ENCODE measurements around the gene RUNX3. TPM values are rescaled to one million over a fixed set of nuclear protein-coding genes. Genes with fewer than 3 reads are reported as not detected.

RUNX3 gene
- polyA plus RNA-seq, 6 donors from 2014 or later = 14.7 to 28.7 (median 18.2) TPM

DNA sequence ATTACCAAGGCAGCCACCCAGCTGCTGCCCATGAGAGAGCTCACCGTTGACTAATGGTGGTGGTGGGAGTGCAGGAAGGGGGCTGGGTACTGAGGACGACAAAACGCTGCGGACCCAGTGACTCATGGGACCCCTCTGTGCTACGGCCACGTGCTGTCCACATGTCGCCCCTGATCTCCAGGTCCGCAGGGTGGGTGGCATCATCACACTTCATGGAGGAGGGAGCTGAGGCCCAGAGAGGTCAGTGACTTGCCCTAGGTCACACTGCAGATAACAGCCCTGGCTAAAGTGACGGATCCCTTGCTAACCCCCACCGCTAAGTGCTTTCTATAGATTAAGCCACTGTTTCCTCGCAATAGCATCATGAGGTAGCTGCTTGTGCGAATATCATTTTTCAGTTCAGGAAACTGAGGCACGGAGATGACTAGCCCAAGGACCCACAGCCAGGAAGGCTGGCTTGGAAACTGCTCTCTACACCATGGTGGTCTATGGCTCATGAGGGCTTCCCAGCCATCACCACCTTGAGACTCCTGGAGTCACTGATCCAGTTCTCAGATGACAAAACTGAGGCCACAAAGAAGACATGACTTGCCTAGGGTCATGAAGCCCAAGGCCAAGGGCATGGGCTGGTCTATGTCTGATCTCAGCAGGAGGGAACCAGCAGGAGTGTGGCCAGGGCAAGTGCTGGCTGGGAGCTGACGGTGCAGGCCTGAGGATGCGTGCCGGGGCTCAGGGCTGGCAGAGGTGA lies 12.6 kb downstream of the RUNX3 start:
- peaks cover 10 to 17% of the 10 kb centered on the region in 2 donors for H3K36me3 Mint-ChIP-seq
- H3K9me3 Mint-ChIP-seq = no peaks in the 10 kb centered on the region
- H3K27me3 Mint-ChIP-seq = no peaks in the 10 kb centered on the region
- DNase-seq = no peak
- no peak for ATAC-seq (ENCODE audit: low read depth in 2 of 2)
- peaks cover 31 to 42% (median 38%) of the 10 kb centered on the region in 3 donors for H3K4me1 Mint-ChIP-seq
- peak overlapping the region in 2 of 6 donors; percentile 20 to 43 for H3K27ac Mint-ChIP-seq
- peak overlapping the region in 1 of 8 donors; percentile 9 for H3K4me3 Mint-ChIP-seq

DNA sequence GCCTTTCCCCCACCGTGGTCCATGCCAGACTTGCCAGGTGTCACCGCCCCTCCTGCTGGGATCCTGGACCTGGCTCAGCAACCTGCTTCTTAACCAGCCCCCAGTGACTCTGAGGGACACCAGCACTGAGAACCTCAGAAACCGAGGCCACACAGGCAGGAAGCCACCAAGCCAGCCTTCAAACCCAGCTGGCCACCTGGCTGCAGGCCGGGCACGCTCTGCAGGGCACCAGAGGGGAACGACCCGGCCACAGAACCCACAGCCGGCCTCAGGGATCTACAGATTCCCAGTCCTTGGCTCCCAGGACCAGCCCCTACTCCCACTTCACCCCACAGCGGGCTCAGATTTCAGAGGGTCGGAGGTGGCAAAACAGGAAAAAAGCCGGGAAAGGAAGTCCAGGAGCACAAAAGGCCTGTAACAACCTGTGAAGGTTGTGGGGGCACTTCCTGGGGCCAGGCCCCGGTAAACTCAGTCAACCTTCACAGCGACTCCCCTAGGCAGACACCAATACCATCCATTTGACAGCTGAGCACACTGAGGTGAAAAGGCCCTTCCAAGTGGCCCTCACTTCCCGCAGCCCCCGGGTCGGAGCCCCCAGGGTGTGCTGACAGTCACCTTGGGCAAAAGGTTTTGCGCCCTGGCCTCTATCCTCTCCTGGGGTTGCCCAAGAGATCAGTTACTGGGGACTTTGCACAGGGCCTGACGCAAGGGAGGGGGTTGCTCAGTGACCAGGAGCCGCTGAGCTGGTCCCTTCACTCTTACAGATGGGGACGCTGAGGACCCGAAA lies 14.1 kb downstream of the RUNX3 start:
- no peaks in the 10 kb centered on the region for H3K27me3 Mint-ChIP-seq
- H3K4me3 Mint-ChIP-seq = peak overlapping the region in 2 of 8 donors; percentile 9 to 22
- H3K36me3 Mint-ChIP-seq = peaks cover 10 to 17% of the 10 kb centered on the region in 2 donors
- no peak for ATAC-seq (ENCODE audit: low read depth in 2 of 2)
- peaks cover 34 to 37% (median 35%) of the 10 kb centered on the region in 3 donors for H3K4me1 Mint-ChIP-seq
- H3K27ac Mint-ChIP-seq = peak overlapping the region in 4 of 6 donors; percentile 20 to 90 (median 40)
- H3K9me3 Mint-ChIP-seq = no peaks in the 10 kb centered on the region
- DNase-seq = no peak

DNA sequence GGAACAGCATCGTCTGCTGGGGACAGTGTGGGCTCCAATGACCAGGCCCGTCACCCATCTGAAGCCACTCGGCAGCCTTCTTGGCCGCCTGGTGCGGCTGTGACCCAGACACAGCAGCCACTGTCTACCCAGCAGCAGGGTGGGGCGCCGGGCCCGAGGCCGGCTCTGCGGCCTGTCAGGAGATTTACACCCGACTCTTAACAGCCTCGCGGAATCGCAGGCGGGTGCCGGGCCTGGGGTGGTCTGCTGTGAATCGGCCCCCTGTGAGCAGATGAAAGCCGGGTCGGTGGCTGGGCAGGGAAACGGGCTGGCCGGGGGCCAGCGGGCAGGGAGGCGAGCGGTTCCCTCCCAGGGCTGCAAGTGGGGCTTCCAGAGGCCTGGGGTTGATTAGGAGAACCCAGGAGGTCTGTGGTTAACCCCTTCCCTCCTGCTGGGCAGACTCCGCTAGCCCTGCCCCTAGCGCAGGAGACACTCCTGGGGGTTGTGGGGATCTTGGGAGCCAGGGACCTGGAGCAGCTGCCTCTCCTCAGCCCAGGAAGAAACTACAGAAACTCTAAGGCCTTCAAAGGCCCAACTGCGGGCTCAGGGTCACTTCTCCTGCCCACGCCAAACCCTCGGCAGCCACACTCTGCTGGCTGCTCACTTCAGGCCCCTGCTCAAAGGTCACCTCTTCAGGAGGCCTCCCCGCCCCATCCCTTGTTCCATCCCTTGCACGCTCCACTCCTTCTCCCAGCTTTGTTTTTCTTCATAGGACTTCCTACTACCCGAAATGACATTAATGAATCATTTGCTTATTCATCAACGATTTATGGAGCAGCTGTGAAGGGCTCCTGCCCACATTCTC lies 15.6 kb downstream of the RUNX3 start:
- H3K36me3 Mint-ChIP-seq = peaks cover 0 to 9% of the 10 kb centered on the region in 2 donors
- peak overlapping the region in 1 of 6 donors; percentile 90 for H3K27ac Mint-ChIP-seq
- no peak for DNase-seq
- no peaks in the 10 kb centered on the region for H3K27me3 Mint-ChIP-seq
- no peak for ATAC-seq (ENCODE audit: low read depth in 2 of 2)
- H3K9me3 Mint-ChIP-seq = no peaks in the 10 kb centered on the region
- H3K4me1 Mint-ChIP-seq = peaks cover 28 to 33% (median 33%) of the 10 kb centered on the region in 3 donors
- H3K4me3 Mint-ChIP-seq = no peak overlapping the region

DNA sequence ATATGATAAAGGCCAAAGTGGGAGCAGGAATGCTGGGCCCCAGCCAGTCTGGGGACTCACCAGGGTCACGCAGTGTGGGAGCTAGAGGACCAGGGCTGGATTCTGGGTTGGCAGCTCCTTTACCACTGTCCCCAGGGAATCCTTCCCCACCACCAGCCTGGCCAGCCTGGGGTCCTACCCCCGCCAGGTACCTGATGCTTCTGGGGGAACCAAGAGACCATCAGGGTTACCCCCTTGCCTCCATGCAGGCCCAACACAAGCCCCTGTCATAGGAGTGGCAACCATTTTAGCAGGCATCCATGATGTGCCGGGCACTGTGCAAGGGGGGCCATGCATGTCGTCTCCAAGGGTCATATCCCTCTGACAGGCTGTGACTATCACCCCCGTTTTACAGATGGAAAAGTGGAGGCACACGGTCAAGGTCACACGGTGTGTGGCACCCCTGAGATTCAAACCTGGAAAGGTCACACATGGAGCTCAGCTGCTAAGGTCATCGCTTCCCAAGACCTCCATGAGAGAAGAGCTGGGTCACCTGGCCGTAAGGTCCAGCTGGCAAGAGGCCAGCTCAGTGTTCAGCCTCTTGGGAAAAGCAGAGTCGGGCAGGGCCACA lies 16.4 kb downstream of the RUNX3 start:
- H3K36me3 Mint-ChIP-seq = peaks cover 0 to 9% of the 10 kb centered on the region in 2 donors
- H3K27me3 Mint-ChIP-seq = no peaks in the 10 kb centered on the region
- DNase-seq (no peak), ATAC-seq (ENCODE audit: low read depth in 2 of 2) (no peak)
- no peak overlapping the region for H3K4me3 Mint-ChIP-seq
- peaks cover 28 to 36% (median 33%) of the 10 kb centered on the region in 3 donors for H3K4me1 Mint-ChIP-seq
- no peak overlapping the region for H3K27ac Mint-ChIP-seq
- no peaks in the 10 kb centered on the region for H3K9me3 Mint-ChIP-seq

DNA sequence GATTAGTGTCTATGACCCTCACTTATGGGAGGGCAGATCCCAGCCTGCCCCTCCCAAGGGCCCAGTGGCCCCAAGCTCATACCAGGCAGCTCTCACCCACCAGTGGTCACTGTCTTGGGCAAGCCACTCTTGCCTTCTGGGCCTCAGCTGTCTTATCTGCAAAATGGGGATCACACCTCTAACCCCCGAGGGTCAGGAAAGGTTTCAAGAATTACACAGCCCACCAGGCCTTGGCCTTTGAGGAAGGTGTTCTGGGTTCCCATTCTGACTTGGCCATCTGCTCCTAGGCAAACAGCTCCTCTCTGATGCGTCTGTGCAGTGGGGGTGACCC lies 16.8 kb downstream of the RUNX3 start:
- Mint-ChIP-seq H3K4me3 (no peak overlapping the region), H3K36me3 (peaks cover under 1 to 9% of the 10 kb centered on the region in 2 donors), H3K9me3 (no peaks in the 10 kb centered on the region), H3K27ac (no peak overlapping the region), H3K27me3 (no peaks in the 10 kb centered on the region), H3K4me1 (peaks cover 25 to 32% (median 30%) of the 10 kb centered on the region in 3 donors)
- ATAC-seq (ENCODE audit: low read depth in 2 of 2) = no peak
- no peak for DNase-seq

DNA sequence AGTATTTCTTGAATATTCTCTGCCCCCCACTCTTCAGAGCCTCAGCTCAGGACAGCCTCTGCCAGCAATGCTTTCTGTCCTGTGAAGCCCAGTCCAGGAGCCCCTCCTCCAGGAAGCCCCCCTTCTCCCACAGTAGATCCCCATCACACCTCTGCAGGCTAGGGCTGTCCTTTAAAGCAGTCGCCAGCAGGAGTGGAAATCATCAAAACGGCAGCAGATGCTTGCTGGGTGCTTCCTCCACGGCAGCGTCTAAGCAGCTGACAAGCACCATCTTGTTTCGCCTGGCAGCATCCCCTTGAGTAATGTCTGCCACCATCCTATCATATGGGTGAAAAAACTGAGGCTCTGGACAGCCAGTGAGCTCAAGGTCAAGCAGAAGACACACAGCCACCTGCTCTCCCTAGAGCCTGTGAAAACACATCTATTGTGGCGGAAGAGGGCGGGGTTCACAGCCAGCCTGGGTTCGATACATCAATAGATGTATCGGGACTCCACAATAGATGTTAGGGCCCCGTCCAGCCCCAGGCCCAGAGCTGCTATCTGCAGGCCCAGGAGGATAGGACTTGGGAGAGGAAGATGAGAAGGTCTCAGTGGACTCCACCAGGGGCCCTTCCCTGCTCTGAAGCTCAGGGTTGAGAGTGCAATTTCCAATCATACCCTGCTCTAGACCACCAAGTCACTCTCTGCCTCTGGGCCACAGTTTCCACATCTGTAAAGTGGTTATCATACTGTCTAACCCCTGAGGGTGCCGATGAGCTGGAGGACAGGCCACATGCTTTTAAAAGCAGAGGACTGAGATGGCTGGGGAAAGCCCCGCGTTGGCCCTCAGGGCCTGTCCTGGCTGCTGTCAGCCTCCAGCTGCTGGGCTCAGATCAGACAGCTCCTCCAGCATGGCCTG lies 17.5 kb downstream of the RUNX3 start:
- ATAC-seq (ENCODE audit: low read depth in 2 of 2) (no peak), DNase-seq (no peak)
- Mint-ChIP-seq H3K9me3 (no peaks in the 10 kb centered on the region), H3K27ac (peak overlapping the region in 4 of 6 donors; percentile 34 to 83 (median 60)), H3K27me3 (no peaks in the 10 kb centered on the region), H3K4me3 (no peak overlapping the region), H3K4me1 (peaks cover 24 to 29% (median 27%) of the 10 kb centered on the region in 3 donors), H3K36me3 (peaks cover 6 to 15% of the 10 kb centered on the region in 2 donors)

DNA sequence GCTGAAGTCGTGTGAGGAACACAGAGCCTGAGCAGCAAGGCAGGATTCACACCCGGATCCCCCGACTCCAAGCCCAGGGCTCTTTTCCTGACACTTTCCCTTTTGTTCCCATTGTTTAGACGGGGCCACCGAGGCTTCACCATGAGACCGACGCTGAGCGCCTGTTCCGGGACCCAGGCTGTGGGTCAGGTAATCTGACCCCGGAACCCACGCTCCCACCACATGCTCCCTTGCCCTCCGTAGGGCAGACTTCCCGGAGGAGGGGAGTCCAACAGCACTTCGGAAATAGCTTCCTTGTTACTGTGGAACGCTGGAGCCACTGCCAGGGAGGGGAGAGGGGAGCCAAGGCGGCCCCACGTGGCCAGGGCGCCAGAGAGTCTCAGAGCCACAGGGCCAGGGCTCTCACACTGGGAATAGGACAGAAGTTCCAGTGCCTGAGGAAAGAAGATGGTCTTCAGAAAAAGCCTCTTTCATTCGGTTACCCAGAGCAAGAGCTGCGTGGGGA lies 18.4 kb downstream of the RUNX3 start:
- Mint-ChIP-seq H3K4me3 (no peak overlapping the region), H3K36me3 (peaks cover 9 to 16% of the 10 kb centered on the region in 2 donors), H3K4me1 (peaks cover 24 to 27% (median 26%) of the 10 kb centered on the region in 3 donors), H3K27me3 (no peaks in the 10 kb centered on the region), H3K9me3 (no peaks in the 10 kb centered on the region), H3K27ac (no peak overlapping the region)
- ATAC-seq (ENCODE audit: low read depth in 2 of 2) (no peak), DNase-seq (no peak)

DNA sequence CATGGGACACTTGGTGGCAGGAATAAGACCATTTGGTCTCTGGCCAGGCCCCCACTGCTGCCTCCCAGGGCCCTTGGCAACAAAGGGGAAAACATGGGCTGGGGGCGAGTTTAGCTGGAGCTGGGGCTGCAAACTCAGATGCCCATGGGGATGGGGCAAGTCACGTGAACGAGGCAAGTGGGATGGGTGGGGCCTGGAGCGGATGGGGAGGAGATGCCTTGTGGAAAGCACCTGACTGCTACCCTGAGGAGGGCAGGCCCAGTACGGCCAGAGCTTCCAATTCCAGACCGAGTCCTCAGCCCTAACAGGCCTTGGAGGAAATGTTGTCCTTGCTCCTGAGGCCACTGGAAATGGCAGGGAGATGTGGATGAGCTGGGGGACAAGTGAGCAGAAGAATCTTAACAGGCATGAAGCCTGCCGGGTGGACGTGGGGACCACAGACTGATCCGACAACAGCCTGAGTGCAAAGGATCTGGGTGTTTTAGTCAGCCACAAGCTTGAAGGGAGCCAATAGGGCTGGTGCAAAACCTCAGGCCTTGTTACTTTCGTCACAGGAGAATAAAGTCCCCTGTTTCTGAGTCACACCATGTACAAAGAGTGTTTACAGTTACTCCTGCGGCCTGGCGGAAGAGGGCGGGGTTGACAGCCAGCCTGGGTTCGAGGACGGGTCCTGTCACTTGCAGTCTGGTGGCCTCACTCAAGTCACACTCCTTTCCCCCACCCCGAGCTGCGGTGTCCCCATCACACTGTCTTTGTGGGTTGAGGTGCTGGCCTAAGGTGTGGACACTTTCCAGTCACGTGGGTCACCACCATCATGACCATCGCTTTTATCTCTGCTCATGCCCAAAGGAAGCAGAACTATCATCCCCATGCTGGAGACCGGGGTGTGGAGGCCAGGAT lies 19.1 kb downstream of the RUNX3 start:
- Mint-ChIP-seq H3K9me3 (no peaks in the 10 kb centered on the region), H3K4me3 (no peak overlapping the region), H3K27ac (peak overlapping the region in 1 of 6 donors; percentile 84), H3K36me3 (peaks cover 9 to 16% of the 10 kb centered on the region in 2 donors), H3K27me3 (no peaks in the 10 kb centered on the region), H3K4me1 (peaks cover 20 to 24% (median 23%) of the 10 kb centered on the region in 3 donors)
- ATAC-seq (ENCODE audit: low read depth in 2 of 2) (no peak), DNase-seq (no peak)

DNA sequence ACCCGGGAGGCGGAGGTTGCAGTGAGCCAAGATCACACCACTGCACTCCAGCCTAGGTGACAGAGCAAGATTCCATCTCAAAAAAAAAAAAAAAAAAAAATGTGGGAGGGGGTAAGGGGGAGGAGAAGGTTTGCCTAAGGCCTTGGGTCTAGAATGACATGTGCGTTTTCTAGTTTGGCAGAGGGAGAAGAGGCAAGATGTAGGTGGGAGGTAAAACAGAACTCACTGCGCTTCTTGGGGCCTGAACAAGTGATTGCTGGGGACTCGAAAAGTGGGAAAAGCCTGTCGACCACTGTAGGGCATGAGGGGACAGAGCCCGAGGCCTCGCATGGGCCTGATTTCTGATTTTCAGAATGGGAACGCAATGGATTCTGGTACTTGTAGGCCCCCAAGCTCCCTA lies 19.9 kb downstream of the RUNX3 start:
- H3K27ac Mint-ChIP-seq = peak overlapping the region in 1 of 6 donors; percentile 93
- no peak for DNase-seq
- H3K36me3 Mint-ChIP-seq = peaks cover 9 to 12% of the 10 kb centered on the region in 2 donors
- no peaks in the 10 kb centered on the region for H3K9me3 Mint-ChIP-seq
- H3K27me3 Mint-ChIP-seq = no peaks in the 10 kb centered on the region
- peaks cover 12 to 21% (median 17%) of the 10 kb centered on the region in 3 donors for H3K4me1 Mint-ChIP-seq
- ATAC-seq (ENCODE audit: low read depth in 2 of 2) = no peak
- H3K4me3 Mint-ChIP-seq = no peak overlapping the region

DNA sequence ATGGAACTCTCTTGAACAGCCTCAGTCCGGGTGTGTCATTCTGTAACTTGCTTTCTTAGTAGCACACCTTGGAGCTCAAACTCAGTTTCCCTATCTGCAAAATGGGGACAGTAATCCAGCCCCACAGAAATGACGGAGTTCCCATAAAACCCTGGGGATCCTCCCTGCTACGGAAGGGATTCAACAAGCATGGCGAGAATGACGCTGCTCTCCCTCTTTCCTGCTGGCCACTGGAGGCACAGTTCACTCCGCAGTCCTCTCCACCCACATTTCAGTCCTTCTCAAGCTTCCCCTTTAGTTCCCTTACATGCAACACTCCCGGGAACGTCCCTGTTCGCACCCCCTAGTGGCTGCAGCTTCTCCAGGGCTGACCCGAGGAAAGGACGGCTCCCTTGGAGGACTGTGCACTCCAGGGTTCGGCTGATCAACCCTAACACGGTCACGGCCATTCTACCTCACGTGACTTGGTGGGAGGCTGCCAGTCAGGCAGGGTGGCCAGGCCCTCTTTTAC lies 20.6 kb downstream of the RUNX3 start:
- Mint-ChIP-seq H3K27me3 (no peaks in the 10 kb centered on the region), H3K27ac (peak overlapping the region in 3 of 6 donors; percentile 68 to 76 (median 73))

DNA sequence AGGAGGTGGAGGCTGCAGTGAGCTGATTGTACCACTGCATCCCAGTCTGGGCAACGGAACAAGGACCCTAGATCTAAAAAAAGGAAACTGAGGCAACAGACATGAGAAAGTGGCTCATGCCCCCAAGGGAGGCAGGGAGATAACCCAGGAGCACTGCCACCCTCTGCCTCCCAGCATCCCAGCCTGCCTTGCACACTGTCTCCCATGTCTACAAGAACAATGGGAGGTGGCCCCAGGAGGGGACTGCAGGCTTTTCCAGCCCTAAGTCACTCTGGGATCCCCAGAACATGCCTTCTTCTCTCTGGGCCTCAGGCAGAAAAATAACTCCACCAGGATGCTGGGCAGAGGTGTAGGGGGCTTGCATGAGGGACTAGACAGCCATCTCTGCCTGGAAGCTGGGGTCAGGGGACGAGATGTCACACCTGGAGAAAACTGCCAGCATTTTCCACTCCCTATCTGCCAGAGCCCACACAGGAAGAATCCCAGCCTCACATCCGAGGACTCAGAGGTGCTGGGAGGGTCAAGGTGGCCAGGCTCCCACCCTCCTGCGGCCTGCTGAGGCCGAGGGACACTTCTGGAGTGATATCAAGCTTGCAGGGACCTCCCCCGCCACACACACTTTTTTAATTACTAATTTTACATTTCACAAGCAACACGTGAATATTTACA lies 21.4 kb downstream of the RUNX3 start:
- Mint-ChIP-seq H3K4me3 (no peak overlapping the region), H3K36me3 (peaks cover 8 to 9% of the 10 kb centered on the region in 2 donors)
- DNase-seq = no peak

More for the DNA sequence above, 20.6 kb downstream of the RUNX3 start:
- no peak for DNase-seq
- ATAC-seq (ENCODE audit: low read depth in 2 of 2) = no peak
- Mint-ChIP-seq H3K4me3 (no peak overlapping the region), H3K36me3 (peaks cover 8 to 9% of the 10 kb centered on the region in 2 donors), H3K4me1 (peaks cover 7 to 15% (median 10%) of the 10 kb centered on the region in 3 donors), H3K9me3 (no peaks in the 10 kb centered on the region)

More for the DNA sequence above, 21.4 kb downstream of the RUNX3 start:
- ATAC-seq (ENCODE audit: low read depth in 2 of 2) = no peak
- H3K27me3 Mint-ChIP-seq = no peaks in the 10 kb centered on the region
- peak overlapping the region in 3 of 6 donors; percentile 24 to 76 (median 62) for H3K27ac Mint-ChIP-seq
- no peaks in the 10 kb centered on the region for H3K9me3 Mint-ChIP-seq
- peaks cover 7 to 15% (median 10%) of the 10 kb centered on the region in 3 donors for H3K4me1 Mint-ChIP-seq
